Measurements from ENCODE around the gene ZCCHC24.
A peak's percentile ranks its signal among the peaks of the same experiment; 100 is the strongest.

Gene ZCCHC24

DNA sequence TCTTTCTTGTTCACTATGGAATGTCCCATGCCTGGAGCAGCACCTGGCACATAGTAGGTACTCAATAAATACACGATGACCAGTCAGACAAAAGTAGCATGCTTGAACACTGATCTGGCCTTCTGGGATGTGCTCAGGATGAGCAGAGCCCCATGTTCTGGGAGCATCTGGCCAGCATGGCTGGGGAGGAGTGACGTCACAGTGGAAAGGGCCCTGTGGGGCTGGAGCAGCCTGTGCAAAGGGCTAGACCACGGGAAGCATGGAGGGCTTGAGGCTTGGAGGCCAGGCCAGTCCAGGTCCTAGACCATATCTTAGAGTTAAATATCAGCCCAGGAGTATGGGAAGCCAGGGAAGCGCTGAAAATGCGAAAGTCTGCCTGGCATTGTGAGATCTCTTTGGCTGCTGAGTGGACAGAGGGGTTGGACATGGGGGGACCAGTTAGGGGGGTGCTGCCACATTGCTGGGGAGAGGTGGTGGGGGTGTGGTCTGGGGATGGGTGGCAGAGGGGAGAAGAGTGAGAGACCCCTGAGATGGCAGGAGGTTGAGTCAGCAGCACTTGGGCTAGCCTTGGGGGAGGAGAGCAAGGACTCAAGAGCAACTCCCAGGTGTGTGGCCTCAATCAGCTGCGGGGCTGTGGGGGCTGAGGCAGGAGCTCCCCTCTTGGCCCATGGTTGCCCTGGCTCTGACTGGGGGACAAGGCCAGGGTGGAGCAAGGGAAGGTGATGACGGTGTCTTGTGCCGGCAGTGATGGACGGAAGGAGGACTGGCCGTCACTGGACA, 34.9 kb downstream of the ZCCHC24 start:
- DNase-seq (ENCODE audit: low spot score): no peak

DNA sequence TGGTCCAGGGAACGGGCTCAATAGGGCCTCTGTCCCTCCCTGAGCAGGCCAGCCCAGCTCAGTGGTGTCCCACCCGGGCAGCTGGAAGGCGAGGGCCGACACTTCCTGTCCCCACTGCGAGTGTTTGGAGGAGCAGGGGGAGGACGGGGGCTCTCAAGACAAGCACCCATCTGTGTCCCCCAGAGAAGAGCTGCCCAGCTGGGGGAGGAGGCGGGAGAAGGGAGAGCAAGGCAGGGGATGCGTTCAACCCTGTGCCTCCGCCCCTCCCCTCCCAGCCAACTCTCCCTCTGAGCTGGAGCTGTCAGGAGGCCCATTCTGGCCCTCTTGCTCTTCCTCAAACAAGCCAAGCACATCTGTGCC, 35.7 kb downstream of the ZCCHC24 start:
- DNase-seq (ENCODE audit: low spot score): no peak

- no peak for DNase-seq (ENCODE audit: low spot score)
These were observed 36.2 kb downstream of the ZCCHC24 start for GRCh38 chr10:79409038-79409725.

GRCh38 chr10:79407811-79408795, 37.3 kb downstream of the ZCCHC24 start:
- no peak for DNase-seq (ENCODE audit: low spot score)

- DNase-seq (ENCODE audit: low spot score): no peak
These were observed 38.0 kb downstream of the ZCCHC24 start for GRCh38 chr10:79407423-79407796.

DNA sequence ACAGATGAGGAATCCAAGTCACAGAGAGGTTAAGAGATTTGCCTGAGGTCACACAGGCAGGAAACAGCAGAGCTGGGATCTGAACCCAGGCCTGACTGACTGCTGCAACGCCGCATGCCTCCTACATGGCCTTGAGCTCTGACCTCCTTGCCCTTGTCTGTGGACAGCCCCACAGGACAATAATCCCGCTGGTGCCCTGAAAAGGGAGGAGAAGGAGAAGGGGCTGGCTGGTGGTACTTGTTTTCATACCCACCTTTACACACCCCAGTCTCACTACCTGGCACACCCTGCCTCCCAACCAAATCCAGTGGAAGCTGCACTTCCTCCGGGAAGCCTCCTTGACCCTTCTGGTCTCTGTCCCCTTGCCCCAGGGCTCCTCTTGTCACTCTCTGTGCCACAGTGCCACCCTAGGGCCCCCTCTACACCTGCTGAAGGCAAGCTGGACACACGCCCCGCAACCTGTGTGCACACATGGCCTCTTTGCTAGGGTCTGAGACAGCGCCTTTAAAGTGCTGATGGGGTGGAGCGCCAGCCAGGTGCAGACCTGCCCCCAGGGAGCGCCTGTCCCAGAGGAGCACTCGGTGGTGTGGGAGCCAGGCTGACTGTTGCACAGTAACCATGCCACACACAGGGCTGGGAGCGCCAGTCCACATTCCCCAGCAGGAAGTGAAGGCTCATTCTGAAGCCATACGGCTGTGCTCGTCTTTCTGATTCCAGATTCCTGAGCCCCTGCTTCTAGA, 38.6 kb downstream of the ZCCHC24 start:
- DNase-seq (ENCODE audit: low spot score): no peak

DNA sequence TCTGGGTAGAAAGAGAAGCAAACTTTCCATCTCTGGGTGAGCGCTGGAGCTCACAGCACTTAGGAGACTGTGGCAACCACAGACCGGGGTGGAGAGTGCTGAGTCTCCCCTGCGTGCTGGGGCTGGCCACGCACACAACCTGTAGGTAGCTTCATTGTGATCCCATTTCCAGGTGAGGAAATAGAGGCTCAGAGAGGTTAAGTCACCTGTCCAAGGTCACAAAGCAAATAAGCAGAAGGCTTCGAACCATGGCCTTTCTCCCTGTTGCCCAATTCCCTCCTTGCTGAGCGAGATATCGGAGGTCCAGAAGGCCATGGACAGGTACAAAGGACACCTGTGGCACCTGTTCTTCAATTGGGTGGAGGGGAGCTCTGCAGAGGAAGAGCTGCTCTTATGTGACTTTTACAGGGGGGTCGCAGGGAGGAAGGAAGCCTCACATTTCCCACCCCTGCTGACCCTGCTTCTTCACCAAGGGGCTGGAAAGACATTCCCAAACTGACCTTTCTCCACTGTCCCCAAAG, 39.4 kb downstream of the ZCCHC24 start:
- DNase-seq (ENCODE audit: low spot score): no peak

DNA sequence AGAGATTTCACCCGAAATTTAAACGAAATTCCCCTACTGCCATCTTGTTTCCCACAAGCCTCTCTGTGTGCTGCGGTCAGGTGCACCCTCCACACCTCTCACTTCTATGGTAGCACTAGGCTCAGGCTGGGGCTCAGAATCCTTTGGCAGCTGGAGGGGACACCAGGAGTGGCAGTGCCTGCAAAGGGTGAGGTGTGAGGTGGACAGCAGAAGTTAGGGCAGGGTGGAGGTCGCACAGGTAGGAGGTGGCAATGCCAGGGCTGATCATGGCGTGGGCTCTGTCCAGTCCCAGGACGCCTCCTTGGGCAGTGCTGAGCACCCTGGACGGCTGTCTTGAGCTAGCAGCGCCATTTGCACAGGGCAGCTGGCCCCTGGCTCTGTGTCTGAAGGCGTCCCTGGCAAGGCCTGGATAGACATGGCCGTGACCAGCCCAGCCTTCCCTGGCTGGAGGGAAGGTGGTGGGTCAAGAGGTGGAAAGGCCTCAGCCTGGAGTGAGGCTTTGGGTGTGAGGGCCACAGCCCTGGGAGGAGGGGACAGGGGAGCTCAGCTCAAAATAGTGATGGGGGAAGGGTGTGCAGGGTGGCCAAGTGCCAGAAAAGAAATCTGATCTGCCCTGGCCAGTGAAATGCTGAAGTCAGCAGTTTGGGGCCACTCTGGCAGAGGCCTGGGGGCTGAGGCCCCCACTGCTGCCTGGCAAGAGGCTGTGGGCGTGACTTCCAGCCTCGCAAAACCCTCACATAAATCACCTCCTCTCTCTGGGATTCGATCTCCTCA, 40.0 kb downstream of the ZCCHC24 start:
- DNase-seq (ENCODE audit: low spot score): no peak

- no peak for DNase-seq (ENCODE audit: low spot score)
These were observed 40.7 kb downstream of the ZCCHC24 start for GRCh38 chr10:79404690-79405131.

DNA sequence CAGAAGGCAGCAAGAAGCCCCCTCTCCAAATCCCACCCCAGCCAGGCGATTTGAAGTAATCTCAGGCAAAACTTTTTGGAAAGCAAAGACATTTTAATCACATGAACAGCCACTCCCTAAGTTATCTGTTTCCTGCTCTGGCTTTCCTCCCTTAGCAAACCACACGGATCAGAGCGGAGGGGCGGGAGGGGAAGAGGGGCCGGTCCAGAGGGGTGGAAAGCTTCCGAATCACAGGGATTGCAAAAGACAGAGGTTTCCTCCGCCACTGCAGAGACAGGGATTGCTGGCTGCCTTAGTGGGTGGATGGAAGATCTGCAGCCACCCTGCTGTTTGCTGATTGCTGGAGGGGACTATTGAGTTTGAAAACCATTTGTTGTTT, 41.2 kb downstream of the ZCCHC24 start:
- no peak for DNase-seq (ENCODE audit: low spot score)

DNA sequence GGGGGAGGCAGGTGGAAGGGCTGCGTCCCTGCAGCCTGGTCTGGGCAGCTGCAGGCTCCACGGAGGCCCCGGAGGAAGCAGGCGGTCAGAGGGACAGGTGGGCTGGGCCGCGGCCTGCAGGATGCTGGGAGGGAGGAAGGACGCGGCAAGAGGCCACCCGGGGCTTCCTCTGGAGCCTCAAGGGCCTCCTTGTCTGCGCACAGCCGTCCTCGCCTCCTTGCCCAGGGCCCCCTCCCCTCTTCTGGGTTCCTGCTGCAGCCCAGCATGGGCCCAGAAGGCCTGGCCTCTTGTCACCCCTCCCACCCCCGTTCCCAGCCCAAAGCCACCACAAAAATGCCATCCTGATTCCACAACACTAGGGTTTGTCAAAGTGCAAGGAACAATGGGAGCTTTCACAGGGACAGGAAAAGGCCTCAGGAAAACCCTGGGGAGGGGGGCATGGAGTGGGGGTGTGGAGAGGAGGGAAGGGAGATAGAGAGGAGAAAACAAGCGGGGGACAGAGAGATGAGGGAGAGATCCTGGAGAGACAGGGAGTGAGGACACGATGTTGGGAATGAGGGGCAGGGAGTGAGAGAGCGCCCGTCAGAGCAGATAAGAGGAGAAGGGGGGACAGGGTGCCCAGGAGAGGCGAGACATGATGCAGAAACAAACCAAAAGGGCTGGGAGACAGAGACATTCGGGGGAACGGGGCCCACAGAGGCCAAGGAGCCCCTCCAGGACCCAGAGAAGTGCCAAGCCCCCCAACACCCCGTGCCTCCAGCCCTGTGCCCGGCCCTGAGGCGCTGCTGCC, 41.8 kb downstream of the ZCCHC24 start:
- no peak for DNase-seq (ENCODE audit: low spot score)

- DNase-seq (ENCODE audit: low spot score): no peak
These were observed 42.5 kb downstream of the ZCCHC24 start for GRCh38 chr10:79402951-79403350.

DNA sequence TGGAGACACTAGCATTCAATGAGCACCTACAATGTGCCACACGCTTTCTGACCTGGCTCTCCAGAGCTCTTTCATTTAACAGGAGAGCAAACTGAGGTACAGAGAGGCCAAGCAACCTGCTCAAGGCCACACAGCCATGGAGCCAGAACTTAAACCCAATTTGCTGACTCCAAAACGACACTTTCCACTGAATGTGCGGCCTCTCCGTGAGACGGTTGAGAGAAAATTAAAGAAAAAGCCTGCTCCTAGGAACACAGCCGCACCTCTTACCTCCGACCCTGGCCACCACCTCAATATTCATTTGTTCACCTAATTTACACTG, 42.8 kb downstream of the ZCCHC24 start:
- no peak for DNase-seq (ENCODE audit: low spot score)

DNA sequence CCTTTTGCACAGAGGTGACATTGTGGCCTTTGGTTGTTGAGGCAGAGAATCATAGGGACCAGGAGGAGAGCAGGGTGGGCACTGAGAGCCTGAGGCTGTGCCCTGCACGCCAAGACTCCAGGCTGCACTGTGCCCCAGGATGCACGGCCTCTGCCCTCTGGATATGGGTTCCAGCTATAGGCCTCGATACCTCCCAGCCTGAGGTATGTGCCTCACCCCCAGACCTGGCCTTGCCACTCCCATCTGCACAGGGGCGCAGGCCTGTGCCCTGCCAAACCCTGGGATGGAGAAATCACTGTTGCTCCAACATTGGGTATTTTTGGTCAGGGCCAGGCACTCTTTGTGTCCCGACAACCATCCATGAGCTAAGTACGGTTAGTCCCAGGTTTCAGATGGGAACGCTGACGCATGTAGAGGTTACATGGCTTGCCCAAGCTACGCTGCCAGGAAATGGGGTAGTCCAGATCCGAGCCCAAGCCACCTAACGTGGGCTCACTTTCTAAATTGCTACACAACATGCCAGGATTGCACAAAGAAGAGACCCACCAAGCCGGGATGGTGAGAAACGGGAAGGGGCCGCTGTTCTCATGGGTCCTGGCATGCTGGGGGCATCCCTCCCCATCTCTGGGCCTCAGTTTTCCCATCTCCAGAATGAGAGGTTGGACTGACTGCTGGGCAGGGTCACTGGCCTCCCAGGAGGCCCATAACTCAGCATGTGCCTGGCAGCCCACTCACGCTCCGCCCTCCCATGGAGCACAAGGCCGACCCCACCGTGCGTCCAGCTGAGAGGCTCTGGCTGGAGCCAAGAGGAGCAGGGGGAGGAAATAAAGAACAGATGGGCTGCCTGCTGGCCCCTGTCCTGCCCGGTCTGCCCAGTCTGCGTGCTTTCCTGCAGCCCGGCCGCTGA, 44.2 kb downstream of the ZCCHC24 start:
- no peak for DNase-seq (ENCODE audit: low spot score)

DNA sequence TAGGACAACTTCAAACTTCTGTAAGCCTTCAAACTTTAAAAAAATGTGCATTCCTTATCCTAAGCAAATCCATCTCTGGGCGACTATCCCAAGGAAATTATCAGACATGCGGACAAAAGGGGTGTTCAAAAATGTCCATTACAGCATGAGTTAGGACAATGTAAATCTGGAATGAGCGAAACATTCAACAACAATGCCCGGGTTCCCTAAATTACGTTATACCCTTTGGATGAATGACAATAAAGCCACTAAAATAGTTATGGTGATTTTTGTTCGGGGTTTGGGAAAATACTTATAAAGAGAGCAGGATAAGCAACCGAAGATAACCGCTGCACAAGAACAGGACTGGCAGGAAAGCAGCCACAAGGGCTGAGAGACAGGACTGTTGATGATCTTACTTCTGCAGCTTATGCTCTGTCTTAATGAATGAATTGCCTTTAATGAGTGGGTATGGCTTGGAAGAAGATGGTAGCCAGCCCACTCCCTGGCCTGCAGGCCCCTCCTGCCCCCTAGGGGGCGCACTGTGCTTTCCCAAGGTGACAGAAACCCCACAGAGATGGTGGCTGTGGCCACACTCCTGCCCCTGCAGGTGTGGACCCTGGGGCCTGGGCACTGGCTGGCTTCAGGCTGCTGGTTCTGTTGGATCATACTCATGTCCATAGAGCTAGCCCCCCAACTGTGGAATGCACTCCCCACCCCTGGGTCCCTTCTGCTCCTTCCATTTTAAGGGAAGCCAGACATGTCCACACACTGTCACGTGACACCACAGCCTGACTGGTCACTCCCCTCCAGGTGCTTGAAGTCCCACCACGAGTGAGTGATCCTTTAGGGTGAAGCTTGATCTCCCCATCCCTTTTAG, 45.0 kb downstream of the ZCCHC24 start:
- peak; percentile 49 for DNase-seq (ENCODE audit: low spot score)

DNA sequence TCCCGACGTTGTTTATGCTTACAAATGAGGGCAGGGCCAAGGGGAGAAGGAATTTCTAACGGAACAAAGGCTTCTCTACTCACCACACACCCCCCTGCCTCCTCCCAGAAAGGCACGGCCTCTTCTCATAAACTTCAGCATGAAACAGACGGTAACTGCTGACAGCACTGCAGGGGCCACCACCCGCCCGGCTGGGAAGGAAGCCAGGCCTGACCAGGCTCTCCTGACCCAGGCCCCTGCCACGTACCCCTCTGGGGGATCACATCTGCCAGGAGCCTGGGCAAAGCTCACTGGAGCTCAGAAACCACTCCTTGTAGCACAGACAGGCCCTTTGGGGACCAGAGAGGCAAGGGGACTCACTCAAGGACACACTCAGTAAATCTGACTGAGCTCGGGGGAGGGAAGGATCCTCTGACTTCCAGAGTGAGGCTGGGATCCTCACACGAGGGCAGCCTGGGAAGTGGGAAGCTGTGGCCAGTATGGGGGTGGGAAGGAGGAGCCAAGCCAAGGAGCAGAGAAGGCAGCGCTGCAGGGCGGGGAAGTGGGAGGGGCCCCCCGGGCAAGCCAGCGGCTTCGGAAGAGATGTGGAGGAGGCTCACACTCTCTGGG, 46.1 kb downstream of the ZCCHC24 start:
- DNase-seq (ENCODE audit: low spot score): no peak

- no peak for DNase-seq (ENCODE audit: low spot score)
These were observed 46.8 kb downstream of the ZCCHC24 start for GRCh38 chr10:79398642-79399041.

Data from hematopoietic multipotent progenitor cell treated with erythropoietin and hydrocortisone succinate and interleukin-3 and kit ligand, for 17 days (in vitro differentiated cells).